ENCODE results near the gene CACNB2.

GRCh38 chr10:18290651-18291313 is 150.6 kb downstream of the CACNB2 start:
- TF ChIP-seq CTCF (IDR thresholded peaks at IDR 0.05; ENCODE audit: extremely low read depth in 1 of 2, insufficient read depth in 1 of 2, low read depth in 1 of 2, low read length in 2 of 2): no peak
- no peak for TF ChIP-seq POLR2AphosphoS5 (IDR thresholded peaks at IDR 0.05; ENCODE audit: insufficient read depth, low read depth, low read length)

Data from endothelial cell of umbilical vein (primary cell).